Activated B cell treated with CpG ODN at 0.5 μM for 24 hours (primary cell): ENCODE results near the gene PIK3CG. TPM values are rescaled to one million over a fixed set of nuclear protein-coding genes. Genes with fewer than 3 reads are reported as not detected.
A peak's percentile ranks its signal among the peaks of the same experiment; 100 is the strongest.
"Not testable (repeated sequence)": the region's sequence is repeated elsewhere in the genome, so short reads cannot be mapped to it uniquely, and the experiment has no call there.

ENCODE experiments used
- ATAC-seq: fragments of 200-7000 bp; cut with Tn5 transposase; one replicate; pipeline ENCODE4 v1.10.0; 2021; ENCODE audit warnings: low read depth, mild to moderate bottlenecking, moderate library complexity
- CTCF ChIA-PET: fragments of 350-600 bp; sonication (Branson Sonifier 250); formaldehyde crosslinking; loops from one replicate; lab custom pipeline; 2021; ENCODE audit warnings: antibody characterized with exemption; lab: Charles Lee
- POLR2A ChIA-PET: fragments of 350-600 bp; sonication (Branson Sonifier 250); formaldehyde crosslinking; loops from one replicate; lab custom pipeline; 2021; ENCODE audit warnings: antibody characterized with exemption; lab: Charles Lee
- DNase-seq: peaks from one replicate; pipeline ENCODE4 v3.0.0; 2022
- H3K27ac Mint-ChIP-seq: one replicate; pipeline ENCODE4 v1.8.0; 2020; ENCODE audit warnings: mixed read lengths
- H3K27me3 Mint-ChIP-seq: one replicate; pipeline ENCODE4 v1.8.0; 2021; ENCODE audit warnings: mixed read lengths
- H3K36me3 Mint-ChIP-seq: one replicate; pipeline ENCODE4 v1.8.0; 2021; ENCODE audit warnings: low read depth, mixed read lengths
- H3K4me1 Mint-ChIP-seq: one replicate; pipeline ENCODE4 v1.8.0; 2021; ENCODE audit warnings: mixed read lengths
- H3K4me3 Mint-ChIP-seq: one replicate; pipeline ENCODE4 v1.8.0; 2020; ENCODE audit warnings: mild to moderate bottlenecking, mixed read lengths
- H3K9me3 Mint-ChIP-seq: one replicate; pipeline ENCODE4 v1.8.0; 2020; ENCODE audit warnings: mixed read lengths
- CTCF ChIP-seq: fragments of 200-600 bp; IDR thresholded peaks from one replicate; pipeline ENCODE4 v1.8.0; 2022; ENCODE audit warnings: antibody characterized with exemption, mild to moderate bottlenecking
- intact Hi-C: fragments of 100-400 bp; cut with micrococcal nuclease; formaldehyde crosslinking; loops from one replicate; pipeline ENCODE4 v1.15.1; 2024
- total RNA-seq: library from RNA; stranded (reverse); gene quantifications from 2 replicates; pipeline ENCODE4 v1.2.3, GENCODE V29; 2022

Gene PIK3CG
- total RNA-seq, 1 donor from 2014 or later, result 63.6 TPM

- Mint-ChIP-seq H3K36me3 (peaks cover 2% of the 10 kb centered on the region), H3K27ac (no peak overlapping the region), H3K4me3 (no peak overlapping the region), H3K4me1 (no peaks in the 10 kb centered on the region), H3K9me3 (no peaks in the 10 kb centered on the region), H3K27me3 (no peaks in the 10 kb centered on the region)
- DNase-seq (no peak), ATAC-seq (no peak)
- intact Hi-C loops, result no loop called here
- CTCF ChIA-PET, result no interaction called here
- POLR2A ChIA-PET, result interaction anchor here (0.6 kb wide), 1 partner anchor 182 kb away, joined by 4 read pairs; no protein-coding TSS in a partner anchor
- no peak for TF ChIP-seq CTCF
These were observed 71.2 kb downstream of the PIK3CG start for GRCh38 chr7:106936236-106936635.

GRCh38 chr7:106938122-106938521, 73.0 kb downstream of the PIK3CG start:
- H3K27me3 Mint-ChIP-seq, POLR2A ChIA-PET: not testable (repeated sequence)

GRCh38 chr7:106938803-106939202, 73.7 kb downstream of the PIK3CG start:
- Mint-ChIP-seq H3K27ac (no peak overlapping the region), H3K36me3 (peaks cover 2% of the 10 kb centered on the region), H3K27me3 (no peaks in the 10 kb centered on the region), H3K4me3 (no peak overlapping the region), H3K4me1 (no peaks in the 10 kb centered on the region), H3K9me3 (no peaks in the 10 kb centered on the region)
- ChIA-PET POLR2A (no interaction called here), CTCF (no interaction called here)
- no peak for ATAC-seq
- DNase-seq, result no peak
- intact Hi-C loops, result no loop called here
- TF ChIP-seq CTCF, result no peak

More at GRCh38 chr7:106938122-106938521, 73.0 kb downstream of the PIK3CG start:
- H3K27ac Mint-ChIP-seq, H3K9me3 Mint-ChIP-seq, ATAC-seq, intact Hi-C loops, H3K4me3 Mint-ChIP-seq, H3K36me3 Mint-ChIP-seq, CTCF ChIA-PET, H3K4me1 Mint-ChIP-seq, DNase-seq: not testable (repeated sequence)

- DNase-seq (no peak), ATAC-seq (no peak)
- no peaks in the 10 kb centered on the region for H3K4me1 Mint-ChIP-seq
- H3K27me3 Mint-ChIP-seq, result no peaks in the 10 kb centered on the region
- intact Hi-C loops, result loop anchor here (10.0 kb wide), 1 partner anchor 781 kb away; no protein-coding TSS in a partner anchor
- ChIA-PET CTCF (no interaction called here), POLR2A (no interaction called here)
- no peak overlapping the region for H3K4me3 Mint-ChIP-seq
- H3K9me3 Mint-ChIP-seq, result no peaks in the 10 kb centered on the region
- H3K36me3 Mint-ChIP-seq, result no peaks in the 10 kb centered on the region
- TF ChIP-seq CTCF, result no peak
- H3K27ac Mint-ChIP-seq, result no peak overlapping the region
These were observed 79.1 kb downstream of the PIK3CG start for GRCh38 chr7:106944035-106944665.

- no peak for TF ChIP-seq CTCF
- H3K27ac Mint-ChIP-seq, result no peak overlapping the region
- no peaks in the 10 kb centered on the region for H3K36me3 Mint-ChIP-seq
- CTCF ChIA-PET, result interaction anchor here (1.2 to 6.6 kb wide), 4 partner anchors 60 to 205 kb away, joined by 3 to 53 read pairs (median 12); no protein-coding TSS in a partner anchor
- DNase-seq (no peak), ATAC-seq (peak; percentile 62)
- H3K9me3 Mint-ChIP-seq, result no peaks in the 10 kb centered on the region
- POLR2A ChIA-PET, result interaction anchor here (0.5 to 0.6 kb wide), 2 partner anchors 418 to 710 kb away, joined by 4 to 7 read pairs; no protein-coding TSS in a partner anchor
- H3K4me3 Mint-ChIP-seq, result no peak overlapping the region
- intact Hi-C loops, result loop anchor here (1.0 to 10.0 kb wide), 3 partner anchors 154 to 778 kb away; no protein-coding TSS in a partner anchor
- no peaks in the 10 kb centered on the region for H3K4me1 Mint-ChIP-seq
- no peaks in the 10 kb centered on the region for H3K27me3 Mint-ChIP-seq
These were observed 82.2 kb downstream of the PIK3CG start for GRCh38 chr7:106947244-106947728.
